Astrocyte of the spinal cord (primary cell): ENCODE measurements around the gene SQOR.

Experiments used
- DNase-seq: peaks from one replicate; pipeline ENCODE4 v3.0.0; 2011; ENCODE audit warnings: low read depth, low spot score
- H3K4me3 ChIP-seq: 2 replicates; pipeline ENCODE4 v1.5.1; 2011; ENCODE audit warnings: low read depth, mild to moderate bottlenecking, low read length, moderate library complexity
- CTCF ChIP-seq: IDR thresholded peaks from 2 replicates; pipeline ENCODE4 v1.5.1; 2012; ENCODE audit warnings: low read depth, mild to moderate bottlenecking, low read length, inconsistent platforms
- in situ Hi-C: cut with HindIII; loops from 2 replicates; pipeline ENCODE4 v1.10.0; 2017; ENCODE audit warnings: low sequenced_read_pairs

The SQOR gene

GRCh38 chr15:45731343-45731742 lies 96.5 kb downstream of the SQOR start:
- TF ChIP-seq CTCF: no peak
- no peak for DNase-seq
- H3K4me3 ChIP-seq: no peak overlapping the region
- in situ Hi-C loops: no loop called here

GRCh38 chr15:45732662-45733061 lies 97.8 kb downstream of the SQOR start:
- no peak for DNase-seq
- in situ Hi-C loops: no loop called here
- TF ChIP-seq CTCF: no peak
- H3K4me3 ChIP-seq: no peak overlapping the region

GRCh38 chr15:45734260-45734711 lies 99.5 kb downstream of the SQOR start:
- TF ChIP-seq CTCF: no peak
- DNase-seq: no peak
- no peak overlapping the region for H3K4me3 ChIP-seq
- in situ Hi-C loops: no loop called here
